ENCODE data around the gene THAP12. TPM values are rescaled to one million over a fixed set of nuclear protein-coding genes. Genes with fewer than 3 reads are reported as not detected.
"Not testable (repeated sequence)": the region's sequence is repeated elsewhere in the genome, so short reads cannot be mapped to it uniquely, and the experiment has no call there.

Gene THAP12
- total RNA-seq (2014; rRNA removed; shearing (Covaris generic)): 33.9 and 59.5 TPM in 2 replicates

- peak; percentile 96 for DNase-seq (ENCODE audit: low read depth)
Measured at GRCh38 chr11:76380977-76381719, at the start of gene THAP12, which contains the start of gene GVQW3. TSS of gene THAP12 (minus strand) at chr11:76381132. CDS start at chr11:76380836, 296 bp downstream. TSS of gene GVQW3 (plus strand) at chr11:76381323. CDS start at chr11:76381829, 506 bp downstream.

GRCh38 chr11:76426660-76427059, 45.7 kb upstream of the THAP12 start:
- DNase-seq (ENCODE audit: low read depth): no peak

- no peak for DNase-seq (ENCODE audit: low read depth)
Measured at GRCh38 chr11:76424891-76425290, 44.0 kb upstream of the THAP12 start.

- DNase-seq (ENCODE audit: low read depth): no peak
Measured at GRCh38 chr11:76424379-76424778, 43.4 kb upstream of the THAP12 start.

GRCh38 chr11:76419896-76420295, 39.0 kb upstream of the THAP12 start:
- no peak for DNase-seq (ENCODE audit: low read depth)

GRCh38 chr11:76415073-76415472, 34.1 kb upstream of the THAP12 start:
- DNase-seq (ENCODE audit: low read depth): no peak

- no peak for DNase-seq (ENCODE audit: low read depth)
Measured at GRCh38 chr11:76410851-76411357, 30.0 kb upstream of the THAP12 start.

- DNase-seq (ENCODE audit: low read depth): no peak
Measured at GRCh38 chr11:76408171-76408965, 27.4 kb upstream of the THAP12 start.

- DNase-seq (ENCODE audit: low read depth): no peak
Measured at GRCh38 chr11:76406359-76406758, 25.4 kb upstream of the THAP12 start.

GRCh38 chr11:76401484-76401883, 20.6 kb upstream of the THAP12 start:
- not testable (repeated sequence) for DNase-seq (ENCODE audit: low read depth)

- DNase-seq (ENCODE audit: low read depth): no peak
Measured at GRCh38 chr11:76400967-76401366, 20.0 kb upstream of the THAP12 start.

- DNase-seq (ENCODE audit: low read depth): no peak
Measured at GRCh38 chr11:76397383-76397782, 16.5 kb upstream of the THAP12 start.

- DNase-seq (ENCODE audit: low read depth): no peak
Measured at GRCh38 chr11:76395296-76395695, 14.4 kb upstream of the THAP12 start.

- no peak for DNase-seq (ENCODE audit: low read depth)
Measured at GRCh38 chr11:76394411-76394810, 13.5 kb upstream of the THAP12 start.

GRCh38 chr11:76392870-76393269, 11.9 kb upstream of the THAP12 start:
- no peak for DNase-seq (ENCODE audit: low read depth)

GRCh38 chr11:76391811-76392475, 11.0 kb upstream of the THAP12 start:
- DNase-seq (ENCODE audit: low read depth): no peak

- DNase-seq (ENCODE audit: low read depth): no peak
Measured at GRCh38 chr11:76391021-76391420, 10.1 kb upstream of the THAP12 start.

- DNase-seq (ENCODE audit: low read depth): no peak
Measured at GRCh38 chr11:76388408-76388807, 7.5 kb upstream of the THAP12 start.

GRCh38 chr11:76385903-76386302, 5.0 kb upstream of the THAP12 start:
- no peak for DNase-seq (ENCODE audit: low read depth)

- no peak for DNase-seq (ENCODE audit: low read depth)
Measured at GRCh38 chr11:76382209-76382608, 1.3 kb upstream of the THAP12 start.

- peak; percentile 18 for DNase-seq (ENCODE audit: low read depth)
Measured at GRCh38 chr11:76380159-76380976, 564 bp downstream of the THAP12 start.
